Ovary (tissue), 9 donors: ENCODE results near the gene THTPA. TPM values are rescaled to one million over a fixed set of nuclear protein-coding genes. Genes with fewer than 3 reads are reported as not detected.

Experiments
- DNase-seq, 5 donors: peaks; one replicate each; pipeline ENCODE4 v3.0.0-alpha.2; 2019 to 2020
- H3K27ac ChIP-seq, 2 donors: fragments of 200-600 bp; one replicate each; pipeline versions ENCODE4 v1.5.1 to v1.8.0; 2019 to 2022
- H3K27me3 ChIP-seq: fragments of 200-600 bp; one replicate; pipeline ENCODE4 v1.8.0; 2022
- H3K36me3 ChIP-seq: fragments of 200-600 bp; sonication (generic); one replicate; pipeline ENCODE4 v1.5.1; 2019
- H3K4me1 ChIP-seq: one replicate; pipeline ENCODE4 v1.8.1; 2013; ENCODE audit warnings: mild to moderate bottlenecking, moderate library complexity; ENCODE audit not compliant: insufficient read depth
- H3K4me3 ChIP-seq: fragments of 200-600 bp; sonication (generic); one replicate; pipeline ENCODE4 v1.5.1; 2017
- H3K9me3 ChIP-seq, 2 donors: fragments of 200-600 bp in 1 of 2; sonication (generic) in 1 of 2; one replicate each; pipeline versions ENCODE4 v1.5.1 to v1.8.1; 2013 to 2019; ENCODE audit warnings: mild to moderate bottlenecking in 1 of 2, moderate library complexity in 1 of 2
- EP300 ChIP-seq: sonication (generic); formaldehyde crosslinking; IDR thresholded peaks from one replicate; pipeline ENCODE4 v1.6.1; 2017; ENCODE audit warnings: antibody characterized with exemption
- POLR2A ChIP-seq: fragments of 450-650 bp; IDR thresholded peaks from one replicate; pipeline ENCODE4 v1.6.1; 2017; ENCODE audit warnings: antibody characterized with exemption, mild to moderate bottlenecking, moderate library complexity
- WGBS, 3 donors: extraction: QIAGEN DNeasy Blood & Tissue Kit in 1 of 3; methylation state at CpG; one replicate each; pipeline versions ENCODE4 v1.1.5 to v1.1.7; 2013 to 2017; 5-methylcytosine and 5-hydroxymethylcytosine counted together
- intact Hi-C, 4 donors: fragments of 100-400 bp; cut with DNase I; formaldehyde crosslinking; loops; one replicate each; pipeline versions ENCODE4 v1.11.0 to v1.15.1; 2022 to 2023
- polyA plus RNA-seq, 2 donors: library from polyadenylated mRNA; stranded (reverse); fragments of 200-250 nt in 1 of 2; fragments of 350-450 nt in 1 of 2; fragmentation: Illumina TruSeq in 1 of 2; extraction: RNeasy Lipid Tissue Mini Kit (QIAGEN cat#74804) in 1 of 2; gene quantifications; one replicate each; pipeline ENCODE4 v1.2.3, GENCODE V29; 2013 to 2014
- total RNA-seq, 7 donors: library from RNA; depleted of rRNA in 2 of 7; stranded (reverse); fragments of >200 nt in 2 of 7; fragmentation: NEBNext Ultra II Directional in 3 of 7; extraction: Animal tissue kit (Norgen Biotek cat#: 25700) in 3 of 7; gene quantifications; one replicate each; pipeline versions ENCODE4 v1.1.0 to v1.2.4, GENCODE V29; 2016 to 2023
- TF ChIP-seq, protein P1 (sequence below), 3 donors: fragments of 450-650 bp in 2 of 3; fragments of 200-600 bp in 1 of 3; IDR thresholded peaks; one replicate each; pipeline versions ENCODE4 v1.5.1 to v1.8.0; 2016 to 2022; ENCODE audit warnings: antibody characterized with exemption in 3 of 3, mild to moderate bottlenecking in 1 of 3
- donor health status: DM: no; HTN: no; CAD: no; lungs with moderate emphysema.
- donor health status: DM: no; HTN: no; CAD: no.
- donor health status: Bipolar disorder and iron deficiency.
- donor health status: DM: yes; HTN: yes; CAD: no.
- donor health status: DM: no; HTN: no; CAD: no.
- donor health status: DM: yes; HTN: yes; CAD: no.

Gene THTPA
- total and polyA plus RNA-seq, 9 donors = 11.5 to 22.3 (median 19.4) TPM

DNA sequence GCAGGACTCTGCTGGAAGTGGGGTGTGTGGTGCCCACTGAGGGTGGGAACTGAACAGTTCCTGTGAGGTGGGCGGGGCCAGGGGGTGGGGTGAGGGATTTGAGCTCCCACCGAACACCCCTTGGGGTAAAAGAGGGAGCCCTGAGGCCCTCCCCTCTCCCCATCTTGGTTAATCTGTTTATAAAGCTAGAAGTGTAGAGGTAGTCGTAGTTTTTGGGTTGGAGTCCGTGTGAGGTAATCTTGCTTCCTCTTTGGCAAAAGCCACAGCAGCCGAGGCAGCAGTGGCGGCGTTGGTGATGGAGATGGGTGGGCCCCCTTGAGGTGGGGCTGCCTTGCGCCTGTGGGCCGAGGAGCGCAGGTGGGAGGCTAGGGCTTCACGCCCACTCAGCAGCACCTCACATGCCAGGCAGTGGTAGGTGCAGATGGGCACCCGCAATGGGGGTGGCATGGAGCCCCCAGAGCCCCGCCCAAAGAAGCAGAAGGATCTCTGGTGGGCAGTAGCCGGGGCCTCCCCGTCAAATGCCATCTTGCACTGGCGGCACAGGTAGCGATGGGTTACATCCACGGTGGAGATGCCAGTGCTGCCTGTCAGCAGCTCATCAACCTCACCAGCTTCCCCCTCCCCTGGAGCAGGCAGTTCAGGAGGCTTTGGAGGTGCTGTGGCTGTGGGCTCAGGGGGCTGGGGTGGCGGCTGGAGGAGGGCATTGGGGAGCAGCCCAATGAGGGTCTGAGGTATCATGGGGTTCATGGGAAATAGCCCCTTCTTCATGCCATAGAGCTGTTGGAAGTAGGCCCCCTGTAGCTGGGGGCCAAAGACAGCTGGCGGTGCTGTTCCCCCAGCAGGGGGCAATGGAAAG is 34.1 kb upstream of the THTPA start:
- no peaks in the 10 kb centered on the region for H3K36me3 ChIP-seq

DNA sequence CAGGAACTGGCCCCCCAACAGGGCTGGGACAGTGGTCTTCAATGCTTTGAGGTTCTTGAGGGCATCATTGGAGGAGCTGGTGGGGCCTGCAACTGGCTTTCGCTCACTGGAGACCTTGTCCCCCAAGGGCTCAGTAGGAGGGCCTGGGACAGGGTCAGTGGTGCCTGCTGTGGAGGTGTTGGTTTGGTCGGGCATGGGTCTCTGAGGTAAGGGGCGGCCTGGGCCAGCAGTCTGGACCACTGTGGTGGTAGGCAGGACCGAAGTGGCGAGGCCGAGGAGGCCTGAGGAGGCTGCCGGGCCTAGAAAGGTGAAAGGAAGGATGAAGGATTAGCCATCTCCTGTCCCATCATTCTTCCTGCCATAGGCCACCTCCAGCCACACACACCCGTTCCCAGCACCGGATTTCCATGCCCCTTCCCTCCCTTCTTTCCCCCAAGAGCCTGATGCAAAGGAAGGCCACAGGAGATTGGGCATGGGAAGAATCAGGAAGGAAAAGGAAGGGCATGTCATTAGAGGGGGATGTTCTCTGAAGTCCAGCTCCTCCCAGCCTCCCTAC is 33.4 kb upstream of the THTPA start:
- TF ChIP-seq, protein P1, sequence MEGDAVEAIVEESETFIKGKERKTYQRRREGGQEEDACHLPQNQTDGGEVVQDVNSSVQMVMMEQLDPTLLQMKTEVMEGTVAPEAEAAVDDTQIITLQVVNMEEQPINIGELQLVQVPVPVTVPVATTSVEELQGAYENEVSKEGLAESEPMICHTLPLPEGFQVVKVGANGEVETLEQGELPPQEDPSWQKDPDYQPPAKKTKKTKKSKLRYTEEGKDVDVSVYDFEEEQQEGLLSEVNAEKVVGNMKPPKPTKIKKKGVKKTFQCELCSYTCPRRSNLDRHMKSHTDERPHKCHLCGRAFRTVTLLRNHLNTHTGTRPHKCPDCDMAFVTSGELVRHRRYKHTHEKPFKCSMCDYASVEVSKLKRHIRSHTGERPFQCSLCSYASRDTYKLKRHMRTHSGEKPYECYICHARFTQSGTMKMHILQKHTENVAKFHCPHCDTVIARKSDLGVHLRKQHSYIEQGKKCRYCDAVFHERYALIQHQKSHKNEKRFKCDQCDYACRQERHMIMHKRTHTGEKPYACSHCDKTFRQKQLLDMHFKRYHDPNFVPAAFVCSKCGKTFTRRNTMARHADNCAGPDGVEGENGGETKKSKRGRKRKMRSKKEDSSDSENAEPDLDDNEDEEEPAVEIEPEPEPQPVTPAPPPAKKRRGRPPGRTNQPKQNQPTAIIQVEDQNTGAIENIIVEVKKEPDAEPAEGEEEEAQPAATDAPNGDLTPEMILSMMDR (IDR thresholded peaks at IDR 0.05) = no peak
- TF ChIP-seq EP300 = no peak
- no peak for TF ChIP-seq POLR2A
- H3K36me3 ChIP-seq = no peaks in the 10 kb centered on the region
- intact Hi-C loops = no loop called here
- no peak overlapping the region for H3K27ac ChIP-seq
- no peaks in the 10 kb centered on the region for H3K27me3 ChIP-seq
- 92 to 94% (median 93%) methylated on average over 9 of the region's 9 CpGs for WGBS, 3 donors
- DNase-seq = no peak
- H3K4me1 ChIP-seq = no peaks in the 10 kb centered on the region
- no peaks in the 10 kb centered on the region for H3K9me3 ChIP-seq
- H3K4me3 ChIP-seq = no peak overlapping the region

More for the DNA sequence above, 34.1 kb upstream of the THTPA start:
- Histone ChIP-seq H3K27ac (no peak overlapping the region), H3K27me3 (no peaks in the 10 kb centered on the region), H3K4me3 (no peak overlapping the region), H3K9me3 (no peaks in the 10 kb centered on the region), H3K4me1 (no peaks in the 10 kb centered on the region)
- WGBS, 3 donors = 87 to 90% (median 88%) methylated on average over 18 to 20 of the region's 20 CpGs
- no peak for DNase-seq
- TF ChIP-seq, protein P1 (IDR thresholded peaks at IDR 0.05) = no peak
- TF ChIP-seq EP300 (no peak), POLR2A (no peak)
- intact Hi-C loops = no loop called here

DNA sequence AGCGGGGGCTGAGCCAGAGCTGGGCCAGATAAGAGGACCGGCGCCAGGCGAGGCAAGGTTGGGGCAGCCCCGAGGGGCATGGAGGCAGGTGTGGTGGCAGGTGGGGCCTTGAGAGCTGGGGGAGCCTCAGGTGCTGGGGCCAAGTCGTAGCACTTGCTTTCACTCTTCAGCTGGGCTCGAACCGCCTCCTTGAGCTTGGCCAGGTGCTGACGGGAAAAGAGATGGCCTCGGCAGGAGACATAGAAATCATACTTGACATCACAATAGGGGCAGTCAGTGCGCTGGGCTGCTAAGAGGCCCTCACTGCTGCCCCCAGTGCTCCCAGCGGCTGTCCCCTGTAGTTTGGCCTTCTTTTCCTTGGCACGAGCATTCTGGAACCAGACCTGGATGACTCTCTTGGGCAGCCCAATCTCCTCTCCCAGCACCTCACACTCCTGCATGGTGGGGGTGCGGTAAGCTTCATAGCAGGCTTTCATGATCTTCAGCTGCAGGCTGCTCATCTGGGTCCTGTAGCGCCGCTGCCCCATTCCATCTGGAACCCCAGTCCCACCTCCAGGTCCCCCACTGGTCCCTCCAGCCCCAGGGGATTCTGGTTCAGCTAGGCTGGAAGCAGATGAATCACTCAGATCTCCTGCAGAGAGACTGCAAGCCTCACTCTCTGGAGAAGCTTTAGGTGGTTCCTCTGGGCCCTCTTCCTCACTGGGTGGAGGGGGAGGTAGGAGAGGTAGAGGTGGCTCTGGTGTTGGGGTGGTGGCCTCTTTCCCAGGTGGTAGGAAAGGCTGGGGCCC is 32.6 kb upstream of the THTPA start:
- Histone ChIP-seq H3K4me3 (no peak overlapping the region), H3K9me3 (no peaks in the 10 kb centered on the region), H3K4me1 (no peaks in the 10 kb centered on the region), H3K27me3 (no peaks in the 10 kb centered on the region), H3K27ac (no peak overlapping the region), H3K36me3 (no peaks in the 10 kb centered on the region)
- TF ChIP-seq POLR2A = no peak
- TF ChIP-seq, protein P1 (IDR thresholded peaks at IDR 0.05) = no peak
- TF ChIP-seq EP300 = no peak
- DNase-seq = no peak
- 87 to 94% (median 92%) methylated on average over 16 of the region's 16 CpGs for WGBS, 3 donors
- intact Hi-C loops = no loop called here

DNA sequence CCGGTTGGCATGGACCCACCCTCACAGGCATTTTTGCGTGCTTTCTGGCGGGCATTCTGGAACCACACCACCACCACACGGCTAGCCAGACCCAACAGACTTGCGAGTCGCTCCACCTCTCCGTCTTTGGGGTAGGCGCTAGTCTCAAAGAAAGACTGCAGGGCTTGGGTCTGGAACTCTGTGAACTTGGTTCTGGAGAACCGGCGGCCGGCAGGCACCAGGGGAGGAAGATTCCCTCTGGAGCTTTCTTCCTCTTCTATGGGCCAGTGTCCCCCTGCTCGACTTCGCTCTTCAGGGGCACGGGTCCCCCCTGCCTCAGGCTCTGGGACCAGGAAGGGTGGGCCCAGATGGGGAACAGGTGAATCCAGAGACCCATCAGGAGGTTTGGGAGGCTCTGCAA is 31.1 kb upstream of the THTPA start:
- DNase-seq = no peak
- H3K4me3 ChIP-seq = no peak overlapping the region
- intact Hi-C loops = no loop called here
- 90 to 93% (median 92%) methylated on average over 14 of the region's 14 CpGs for WGBS, 3 donors
- no peaks in the 10 kb centered on the region for H3K4me1 ChIP-seq
- H3K27ac ChIP-seq = no peak overlapping the region
- TF ChIP-seq, protein P1 (IDR thresholded peaks at IDR 0.05) = no peak
- TF ChIP-seq POLR2A = no peak
- no peak for TF ChIP-seq EP300
- H3K9me3 ChIP-seq = no peaks in the 10 kb centered on the region
- H3K27me3 ChIP-seq = no peaks in the 10 kb centered on the region
- no peaks in the 10 kb centered on the region for H3K36me3 ChIP-seq
